NK-92 (cell line): ENCODE data around the gene FGD3.

Experiments used
- DNase-seq: peaks from one replicate; lab custom pipeline; 2025; ENCODE audit not compliant: unreplicated experiment; lab: John Stamatoyannopoulos, UW

FGD3 gene

GRCh38 chr9:92954049-92954861 lies 6.9 kb downstream of the FGD3 start:
- DNase-seq: peak; percentile 5

- DNase-seq: no peak
These were observed 7.6 kb downstream of the FGD3 start for GRCh38 chr9:92954886-92955285.

- no peak for DNase-seq
These were observed 13.4 kb downstream of the FGD3 start for GRCh38 chr9:92960561-92961290.

- DNase-seq: no peak
These were observed 14.4 kb downstream of the FGD3 start for GRCh38 chr9:92961627-92962302.

- DNase-seq: no peak
These were observed 15.0 kb downstream of the FGD3 start for GRCh38 chr9:92962303-92962649.

- DNase-seq: no peak
These were observed 15.5 kb downstream of the FGD3 start for GRCh38 chr9:92962846-92963245.

- DNase-seq: peak; percentile 14
These were observed 16.7 kb downstream of the FGD3 start for GRCh38 chr9:92963831-92964606.

- no peak for DNase-seq
These were observed 17.3 kb downstream of the FGD3 start for GRCh38 chr9:92964607-92965060.

- DNase-seq: no peak
These were observed 17.9 kb downstream of the FGD3 start for GRCh38 chr9:92965061-92965758.

GRCh38 chr9:92965759-92966517 lies 18.6 kb downstream of the FGD3 start:
- no peak for DNase-seq

- no peak for DNase-seq
These were observed 19.1 kb downstream of the FGD3 start for GRCh38 chr9:92966518-92966800.

GRCh38 chr9:92968081-92968480 lies 20.8 kb downstream of the FGD3 start:
- DNase-seq: no peak

- no peak for DNase-seq
These were observed 22.5 kb downstream of the FGD3 start for GRCh38 chr9:92969516-92970466.

- DNase-seq: no peak
These were observed 23.2 kb downstream of the FGD3 start for GRCh38 chr9:92970467-92970923.

GRCh38 chr9:92971121-92971520 lies 23.8 kb downstream of the FGD3 start:
- DNase-seq: no peak

- DNase-seq: no peak
These were observed 24.5 kb downstream of the FGD3 start for GRCh38 chr9:92971776-92972175.

GRCh38 chr9:92973700-92974099 lies 26.4 kb downstream of the FGD3 start:
- no peak for DNase-seq

- DNase-seq: no peak
These were observed 26.9 kb downstream of the FGD3 start for GRCh38 chr9:92974161-92974661.
